Head of caudate nucleus (tissue), 42 donors: Measurements from ENCODE around the gene STAT5B.
"Not testable (repeated sequence)": the region's sequence is repeated elsewhere in the genome, so short reads cannot be mapped to it uniquely, and the experiment has no call there.

Source experiments
- DNase-seq, 42 donors: peaks; one replicate each; pipeline versions ENCODE4 v3.0.0 to v3.0.0-alpha.2; 2020 to 2021; ENCODE audit warnings: mixed read lengths in 7 of 42
- intact Hi-C: fragments of 100-400 bp; cut with DNase I; formaldehyde crosslinking; loops from one replicate; pipeline ENCODE4 v1.15.0; 2022

STAT5B gene

DNA sequence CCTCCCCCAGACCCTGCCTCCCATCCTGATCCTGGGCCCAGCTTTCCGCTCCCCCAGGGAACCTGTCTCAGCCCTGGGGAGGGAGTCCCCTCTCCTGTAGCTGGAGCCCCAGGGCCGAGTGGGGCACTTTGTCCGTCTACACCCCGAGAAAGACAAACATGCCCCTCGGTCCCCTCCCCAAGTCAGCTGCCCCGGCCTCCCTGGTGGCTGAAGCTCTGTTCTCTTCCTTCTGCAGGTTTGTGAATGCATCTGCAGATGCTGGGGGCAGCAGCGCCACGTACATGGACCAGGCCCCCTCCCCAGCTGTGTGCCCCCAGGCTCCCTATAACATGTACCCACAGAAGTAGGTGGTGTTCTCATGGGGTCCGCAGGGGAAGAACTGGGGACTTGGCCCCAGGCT lies 33.0 kb upstream of the STAT5B start:
- intact Hi-C loops: no loop called here
- no peak for DNase-seq

DNA sequence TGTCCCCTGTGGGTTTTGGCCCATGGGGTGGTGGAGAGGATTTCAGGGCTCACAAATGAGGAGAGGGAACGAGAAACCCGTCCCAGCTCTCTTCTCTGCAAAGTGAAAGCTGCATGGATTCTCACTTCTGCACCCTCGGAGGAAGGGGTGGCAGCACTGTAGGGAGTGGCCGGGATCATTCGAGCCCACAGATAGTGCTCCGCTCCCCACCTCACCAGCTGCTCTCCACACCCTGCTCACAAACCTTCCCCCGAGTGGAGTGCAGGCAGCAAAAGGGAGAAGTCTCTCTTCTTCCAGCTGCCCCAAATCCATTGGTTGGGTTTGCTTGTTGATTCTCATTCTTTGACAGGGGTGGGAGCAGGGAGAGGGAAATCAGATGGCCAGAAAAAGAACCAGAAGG lies 32.3 kb upstream of the STAT5B start:
- intact Hi-C loops: no loop called here

DNA sequence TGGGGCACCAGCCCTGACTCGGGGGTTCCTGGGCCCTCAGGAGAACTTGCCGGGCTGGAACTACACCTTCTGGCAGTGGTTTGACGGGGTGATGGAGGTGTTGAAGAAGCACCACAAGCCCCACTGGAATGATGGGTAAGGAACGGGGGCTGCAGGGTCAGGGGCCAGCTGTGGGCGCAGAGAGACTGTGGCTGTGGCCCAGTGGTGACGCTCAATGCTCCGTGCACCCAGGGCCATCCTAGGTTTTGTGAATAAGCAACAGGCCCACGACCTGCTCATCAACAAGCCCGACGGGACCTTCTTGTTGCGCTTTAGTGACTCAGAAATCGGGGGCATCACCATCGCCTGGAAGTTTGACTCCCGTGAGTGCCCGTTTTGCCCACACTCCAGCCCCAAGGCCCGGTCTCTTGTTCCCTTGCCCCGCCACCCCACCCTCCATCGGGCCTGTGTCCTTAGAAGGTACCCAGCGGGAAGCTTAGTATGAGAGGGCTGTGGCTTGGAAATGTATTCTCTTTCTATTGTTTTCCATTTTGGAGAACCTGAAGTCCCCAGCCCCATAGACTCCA lies 31.3 kb upstream of the STAT5B start:
- DNase-seq: no peak
- intact Hi-C loops: no loop called here

More for the DNA sequence above, 32.3 kb upstream of the STAT5B start:
- no peak for DNase-seq

DNA sequence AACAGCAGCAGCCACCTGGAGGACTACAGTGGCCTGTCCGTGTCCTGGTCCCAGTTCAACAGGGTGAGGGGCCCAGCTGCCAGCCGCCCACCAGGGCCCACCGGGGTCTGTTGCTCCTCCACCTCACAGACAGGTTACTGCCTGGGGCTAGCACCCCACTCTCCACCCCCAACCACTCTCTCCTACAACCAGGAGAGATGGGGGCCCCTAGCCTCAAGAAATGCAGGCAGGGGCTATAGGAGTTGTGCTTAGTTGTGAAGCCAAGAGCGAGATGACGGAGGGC lies 30.1 kb upstream of the STAT5B start:
- intact Hi-C loops: no loop called here
- no peak for DNase-seq

DNA sequence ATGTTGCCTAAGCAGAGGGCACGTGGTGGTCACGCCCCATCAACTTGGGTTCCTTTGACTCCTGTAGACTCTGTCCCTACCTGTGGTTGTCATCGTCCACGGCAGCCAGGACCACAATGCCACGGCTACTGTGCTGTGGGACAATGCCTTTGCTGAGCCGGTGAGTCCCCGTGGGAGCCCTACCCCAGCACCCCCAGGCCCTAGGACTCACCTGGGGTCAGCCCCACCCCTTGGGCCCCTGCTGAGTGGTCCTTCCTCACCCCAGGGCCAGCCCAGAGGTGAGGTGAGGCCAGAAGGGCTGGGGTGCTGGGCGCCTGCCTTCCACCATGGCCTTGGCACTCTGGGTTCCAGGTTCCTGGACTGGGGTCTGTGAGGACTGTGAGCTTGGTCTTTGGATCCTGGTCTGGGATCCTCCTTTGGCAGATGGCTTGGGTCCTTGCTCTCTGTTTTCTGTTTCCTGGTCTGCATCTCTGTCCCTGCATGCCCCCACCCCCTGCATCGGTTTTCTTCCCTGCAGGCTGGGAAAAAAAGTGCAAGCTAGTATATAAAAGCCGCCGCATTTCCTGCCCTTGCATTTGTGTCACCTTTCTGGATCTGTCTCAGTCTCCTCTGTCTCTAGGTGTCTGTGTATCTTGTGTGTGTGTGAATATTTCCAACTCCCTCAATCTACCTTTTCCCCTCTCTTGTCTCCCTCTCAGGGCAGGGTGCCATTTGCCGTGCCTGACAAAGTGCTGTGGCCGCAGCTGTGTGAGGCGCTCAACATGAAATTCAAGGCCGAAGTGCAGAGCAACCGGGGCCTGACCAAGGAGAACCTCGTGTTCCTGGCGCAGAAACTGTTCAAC lies 29.6 kb upstream of the STAT5B start:
- no peak for DNase-seq
- intact Hi-C loops: no loop called here

DNA sequence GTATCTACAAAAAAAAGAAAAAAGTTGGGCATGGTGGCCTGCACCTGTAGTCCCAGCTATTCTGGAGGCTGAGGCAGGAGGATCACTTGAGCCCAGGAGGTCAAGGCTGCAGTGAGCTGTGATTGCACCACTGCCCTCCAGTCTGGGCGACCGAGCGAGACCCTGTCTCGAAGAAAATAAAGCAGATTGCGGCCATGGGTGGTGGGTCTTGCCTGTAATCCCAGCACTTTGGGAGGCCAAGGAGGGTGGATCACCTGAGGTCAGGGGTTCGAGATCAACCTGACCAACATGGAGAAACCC lies 28.8 kb upstream of the STAT5B start:
- intact Hi-C loops: not testable (repeated sequence)

DNA sequence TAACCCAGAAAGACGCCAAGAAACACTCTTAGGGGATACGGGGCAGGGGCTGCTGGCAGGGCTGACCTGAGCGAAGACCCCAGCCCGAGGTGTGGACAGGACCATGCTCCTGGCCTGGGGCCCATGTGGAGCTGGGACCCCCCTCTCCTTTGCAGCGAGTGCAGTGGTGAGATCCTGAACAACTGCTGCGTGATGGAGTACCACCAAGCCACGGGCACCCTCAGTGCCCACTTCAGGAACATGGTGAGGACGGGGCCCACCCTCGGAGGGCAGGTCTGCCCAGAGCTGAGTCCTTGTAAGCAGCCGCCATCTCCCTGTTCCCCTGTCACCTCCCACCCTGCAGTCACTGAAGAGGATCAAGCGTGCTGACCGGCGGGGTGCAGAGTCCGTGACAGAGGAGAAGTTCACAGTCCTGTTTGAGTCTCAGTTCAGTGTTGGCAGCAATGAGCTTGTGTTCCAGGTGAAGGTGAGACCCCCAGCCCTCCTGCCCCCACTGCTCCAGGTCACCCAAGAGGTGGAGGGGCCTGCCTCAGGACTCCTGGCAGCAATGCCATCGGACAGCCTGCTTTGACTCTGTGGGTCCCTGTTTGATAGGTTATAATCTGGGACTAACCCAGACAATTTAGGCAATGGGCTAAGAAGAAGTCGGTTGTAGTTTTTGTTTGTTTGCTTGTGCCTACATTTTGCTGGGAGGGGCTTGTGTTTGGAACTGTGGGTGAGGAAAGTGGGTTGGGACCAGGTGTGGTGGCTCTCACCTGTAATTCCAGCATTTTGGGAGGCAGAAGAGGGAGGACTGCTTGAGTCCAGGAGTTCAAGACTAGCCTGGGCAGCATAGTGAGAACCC lies 28.2 kb upstream of the STAT5B start:
- intact Hi-C loops: no loop called here
- no peak for DNase-seq

More for the DNA sequence above, 28.8 kb upstream of the STAT5B start:
- not testable (repeated sequence) for DNase-seq

DNA sequence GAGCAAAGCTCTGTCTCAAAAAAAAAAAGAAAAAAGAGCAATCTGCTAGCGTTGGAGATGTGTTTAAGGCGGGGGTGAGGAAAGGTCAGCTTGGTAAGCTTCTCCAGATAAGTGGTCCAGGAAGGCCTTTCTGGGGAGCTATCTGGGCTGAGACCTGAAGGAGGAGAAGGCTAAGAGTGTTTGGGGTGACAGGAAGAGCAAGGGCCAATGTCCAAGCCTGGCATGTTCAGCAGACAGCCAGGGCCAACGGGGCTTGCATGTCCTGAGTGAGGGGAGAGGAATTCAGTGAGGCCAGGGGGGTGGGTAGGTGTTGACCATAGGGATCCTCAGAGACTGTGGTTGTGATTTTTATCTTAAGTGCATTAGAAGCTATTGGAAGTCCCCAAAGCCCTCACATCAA lies 27.5 kb upstream of the STAT5B start:
- intact Hi-C loops: no loop called here
- no peak for DNase-seq

DNA sequence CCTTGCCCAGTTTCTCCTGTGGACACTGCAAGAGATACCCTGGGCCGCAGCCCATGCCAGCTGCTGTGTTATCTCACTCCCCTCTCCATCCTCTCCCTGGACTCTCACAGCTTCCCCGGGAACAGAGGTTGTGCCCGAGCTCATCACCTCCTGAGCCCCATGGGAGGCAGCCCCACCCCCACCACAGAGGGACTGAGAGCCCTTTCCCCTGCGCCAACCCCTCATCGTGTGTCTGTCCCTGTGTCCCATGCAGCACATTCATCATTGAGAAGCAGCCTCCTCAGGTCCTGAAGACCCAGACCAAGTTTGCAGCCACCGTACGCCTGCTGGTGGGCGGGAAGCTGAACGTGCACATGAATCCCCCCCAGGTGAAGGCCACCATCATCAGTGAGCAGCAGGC lies 24.8 kb upstream of the STAT5B start:
- intact Hi-C loops: no loop called here
- DNase-seq: no peak

DNA sequence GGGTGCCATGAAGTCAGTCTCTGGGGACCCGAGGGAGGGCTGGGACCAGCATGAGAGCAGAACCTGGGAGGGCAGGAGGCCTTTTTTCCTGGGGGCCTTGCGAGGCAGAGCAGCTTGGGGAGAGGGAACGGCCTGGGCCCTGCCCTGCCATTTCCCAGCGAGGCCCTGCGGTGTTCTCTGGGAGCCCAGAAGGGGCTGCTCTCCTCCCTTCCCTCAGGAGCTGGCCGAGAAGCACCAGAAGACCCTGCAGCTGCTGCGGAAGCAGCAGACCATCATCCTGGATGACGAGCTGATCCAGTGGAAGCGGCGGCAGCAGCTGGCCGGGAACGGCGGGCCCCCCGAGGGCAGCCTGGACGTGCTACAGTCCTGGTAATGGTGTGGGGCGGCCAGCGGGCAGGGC lies 23.7 kb upstream of the STAT5B start:
- intact Hi-C loops, DNase-seq: not testable (repeated sequence)

DNA sequence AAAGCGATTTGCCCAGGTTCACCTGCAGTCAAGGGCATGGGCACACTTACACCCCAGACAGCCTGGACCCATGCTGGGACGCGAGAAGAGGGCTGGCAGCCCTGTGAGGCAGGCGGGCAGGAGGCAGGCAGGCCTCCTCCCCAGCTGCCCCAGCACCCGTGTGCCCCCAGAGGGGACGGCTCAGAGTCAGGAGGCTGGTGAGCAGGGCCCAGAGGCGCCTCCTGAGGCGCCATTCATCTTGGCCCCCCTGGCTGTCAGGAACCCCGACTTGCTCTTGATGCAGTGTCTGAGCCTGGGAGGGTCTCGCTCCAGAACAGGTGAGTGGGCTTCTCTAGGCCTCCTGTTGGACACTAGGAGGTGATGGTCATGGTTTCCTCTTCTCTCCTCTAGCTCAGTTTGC lies 23.2 kb upstream of the STAT5B start:
- intact Hi-C loops, DNase-seq: not testable (repeated sequence)

DNA sequence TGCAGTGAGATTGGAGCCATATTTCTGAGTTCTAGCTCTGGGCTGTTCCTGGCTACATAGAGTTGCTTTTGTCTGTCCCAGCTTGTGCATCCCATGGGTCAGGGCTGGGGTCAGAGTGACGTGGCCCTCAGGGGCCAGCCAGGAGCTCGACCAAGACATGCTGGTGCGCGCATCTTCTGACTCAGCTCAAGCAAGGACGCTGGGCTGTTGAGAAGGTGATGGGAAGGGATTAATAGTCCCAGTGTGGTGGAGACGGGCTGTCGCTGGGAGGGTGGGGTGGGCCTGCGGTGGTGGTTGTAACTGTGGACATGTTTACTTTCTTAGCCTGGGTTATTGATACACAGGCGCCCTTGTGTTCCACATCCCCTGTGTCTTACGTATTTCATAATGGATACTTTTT lies 21.6 kb upstream of the STAT5B start:
- DNase-seq, intact Hi-C loops: not testable (repeated sequence)

DNA sequence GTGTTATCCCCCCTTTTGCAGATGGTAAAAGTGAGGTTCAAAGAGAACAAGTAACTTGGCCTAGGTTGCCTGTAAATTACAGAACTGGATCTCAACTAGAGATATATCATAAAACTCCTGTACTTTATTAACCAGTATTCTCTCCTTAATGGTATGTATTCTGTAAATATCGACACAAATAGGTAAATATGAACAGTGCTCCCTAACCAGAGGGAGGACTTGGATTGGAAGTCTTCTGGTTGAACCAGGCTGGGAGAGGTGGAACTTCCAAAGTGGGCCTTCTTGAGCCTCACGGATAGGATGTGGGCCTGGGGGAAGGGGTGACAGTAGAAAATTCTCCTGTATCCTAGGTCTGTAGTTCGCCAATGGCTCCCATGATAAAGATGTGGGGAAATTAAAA lies 19.8 kb upstream of the STAT5B start:
- DNase-seq: no peak
- intact Hi-C loops: no loop called here

DNA sequence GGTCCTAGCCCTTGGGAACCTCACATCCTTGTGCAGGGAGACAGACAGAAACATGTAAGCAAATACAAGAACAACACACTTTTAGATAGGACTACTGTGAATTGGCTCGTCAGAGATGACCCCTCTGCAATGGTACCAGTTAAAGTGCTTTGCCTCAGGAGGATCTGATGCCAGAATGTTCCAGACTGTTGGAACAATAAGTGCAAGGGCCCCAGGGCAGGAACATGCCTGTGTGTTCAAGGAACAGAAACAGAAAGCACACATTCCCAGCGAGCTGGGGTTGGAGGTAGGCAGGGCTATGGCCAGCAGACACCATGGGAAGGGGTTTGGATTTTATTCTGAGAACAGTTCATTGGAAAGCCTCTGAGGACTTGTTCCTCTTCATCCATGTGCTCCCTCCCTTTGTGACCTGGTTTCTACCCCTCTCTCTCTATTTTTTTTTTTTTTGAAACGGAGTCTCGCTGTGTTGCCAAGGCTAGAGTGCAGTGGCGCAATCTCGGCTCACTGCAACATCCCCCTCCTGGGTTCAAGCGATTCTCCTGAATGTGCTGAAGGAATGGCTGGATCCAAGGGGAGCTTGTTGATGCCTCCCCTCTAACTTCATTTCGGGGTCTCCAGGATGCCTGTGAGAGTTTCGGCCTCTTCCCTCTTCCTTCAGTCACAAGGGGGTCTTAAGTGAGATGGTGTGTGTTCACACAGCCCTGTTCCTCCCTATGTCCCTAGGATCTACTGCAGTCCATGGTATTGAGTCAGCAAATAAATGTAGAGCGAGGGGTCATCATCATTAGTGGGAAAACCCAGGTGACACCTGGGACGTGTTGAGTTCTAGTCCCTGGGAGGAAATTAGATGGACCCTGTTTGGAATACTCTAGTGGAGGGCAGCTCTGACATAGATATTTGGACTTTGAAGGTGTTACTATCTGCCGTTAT lies 18.5 kb upstream of the STAT5B start:
- intact Hi-C loops: no loop called here
- DNase-seq: peak in 1 of 42 donors; percentile 17

DNA sequence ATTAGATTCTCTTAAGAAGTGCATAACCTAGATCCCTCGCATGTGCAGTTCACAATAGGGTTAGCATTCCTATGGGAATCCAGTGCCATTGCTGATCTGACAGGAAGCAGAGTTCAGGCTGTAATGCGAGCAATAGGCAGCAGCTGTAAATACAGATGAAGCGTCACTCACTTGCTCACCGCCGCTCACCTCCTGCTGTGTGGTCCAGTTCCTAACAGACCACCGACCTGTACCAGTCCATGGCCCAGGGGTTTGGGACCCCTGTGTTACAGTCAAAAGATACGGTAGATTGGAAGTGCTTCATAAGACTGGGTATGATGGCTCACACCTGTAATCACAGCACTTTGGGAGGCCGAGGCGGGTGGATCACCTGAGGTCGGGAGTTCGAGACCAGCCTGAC lies 14.9 kb upstream of the STAT5B start:
- intact Hi-C loops: no loop called here
- peak in 3 of 42 donors; percentile 5 to 25 (median 23) for DNase-seq

DNA sequence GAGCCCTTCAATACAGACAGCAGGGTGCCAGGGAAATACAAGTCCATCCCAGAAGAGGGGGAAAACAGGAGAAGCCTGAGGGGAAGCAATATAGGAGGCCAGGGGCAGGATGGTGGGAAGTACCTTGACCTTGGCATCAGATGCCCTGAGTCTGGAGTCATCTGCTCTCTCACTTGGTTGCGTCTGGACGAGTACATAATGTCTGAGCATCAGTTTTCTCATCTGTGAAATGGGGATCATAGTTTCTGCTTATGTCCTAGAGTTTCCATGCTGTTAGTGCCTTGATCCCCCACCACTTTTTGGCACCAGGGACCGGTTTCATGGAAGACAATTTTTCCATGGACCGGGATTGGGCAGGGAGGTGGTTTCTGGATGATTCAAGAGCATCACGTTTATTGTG lies 14.4 kb upstream of the STAT5B start:
- intact Hi-C loops: no loop called here
- DNase-seq: peak in 3 of 42 donors; percentile 1 to 23 (median 12)

DNA sequence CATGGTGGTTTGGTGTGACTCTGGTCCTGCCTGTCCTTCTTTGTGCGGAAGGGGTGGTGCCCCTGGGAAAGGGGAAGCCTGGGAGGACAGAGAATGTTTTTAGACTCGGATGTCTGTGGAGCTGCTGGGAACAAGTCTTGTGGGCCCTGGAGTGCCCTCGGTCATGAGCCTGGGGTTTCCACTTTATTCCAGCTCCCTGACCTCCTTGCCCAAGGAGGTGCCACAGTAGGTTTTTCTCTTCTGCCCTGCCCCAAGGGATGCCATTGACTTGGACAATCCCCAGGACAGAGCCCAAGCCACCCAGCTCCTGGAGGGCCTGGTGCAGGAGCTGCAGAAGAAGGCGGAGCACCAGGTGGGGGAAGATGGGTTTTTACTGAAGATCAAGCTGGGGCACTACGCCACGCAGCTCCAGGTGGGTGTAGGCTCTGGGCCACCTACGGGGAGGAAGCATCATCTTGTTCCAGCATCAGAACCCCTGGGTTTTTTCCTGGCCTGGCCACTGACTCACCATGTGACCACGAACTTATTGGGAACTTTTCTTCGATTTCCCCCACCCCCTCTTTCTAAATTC lies 13.5 kb upstream of the STAT5B start:
- intact Hi-C loops: no loop called here

DNA sequence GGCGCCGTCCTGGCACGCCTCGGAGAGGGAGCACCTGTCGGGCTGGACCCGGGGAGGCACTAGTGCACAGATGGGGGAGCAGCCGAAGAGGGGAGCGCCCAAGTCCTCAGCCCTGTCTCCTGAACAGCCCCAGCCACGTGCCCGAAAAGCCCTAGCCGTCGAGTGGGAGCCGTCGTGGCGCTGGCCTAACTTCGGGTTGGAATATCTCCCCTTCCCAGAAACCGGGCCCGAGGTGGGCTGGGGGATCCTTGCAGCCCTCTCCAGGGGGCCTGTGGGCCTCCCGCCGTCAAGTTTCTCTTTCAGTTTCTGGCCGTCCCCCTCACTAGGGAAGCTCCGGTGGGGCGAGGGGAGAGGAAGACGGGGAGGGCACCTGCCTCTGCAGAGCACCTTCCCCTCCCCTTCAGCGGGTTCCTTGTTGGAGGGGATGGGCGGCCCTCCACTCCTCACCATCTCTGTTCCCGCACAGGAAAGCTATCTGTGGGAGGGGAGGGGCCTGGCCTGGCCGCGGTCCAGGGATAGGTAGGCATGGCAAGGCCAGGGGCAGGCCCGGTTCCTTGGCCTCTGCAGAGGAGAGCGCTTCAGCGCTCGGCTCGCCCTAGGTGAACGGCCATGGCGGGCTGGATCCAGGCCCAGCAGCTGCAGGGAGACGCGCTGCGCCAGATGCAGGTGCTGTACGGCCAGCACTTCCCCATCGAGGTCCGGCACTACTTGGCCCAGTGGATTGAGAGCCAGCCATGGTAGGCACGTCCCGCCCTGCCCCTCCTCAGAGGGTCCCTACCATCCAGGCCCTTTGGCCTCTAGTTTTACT lies 12.8 kb upstream of the STAT5B start:
- intact Hi-C loops: no loop called here
- peak in 8 of 42 donors; percentile 12 to 45 (median 35) for DNase-seq

More for the DNA sequence above, 13.5 kb upstream of the STAT5B start:
- DNase-seq: peak in 5 of 42 donors; percentile 5 to 46 (median 29)
